ENCODE measurements around the gene LRP2BP. TPM values are rescaled to one million over a fixed set of nuclear protein-coding genes. Genes with fewer than 3 reads are reported as not detected.
A peak's percentile ranks its signal among the peaks of the same experiment; 100 is the strongest.

The LRP2BP gene
- total and polyA plus RNA-seq, 2 of the 13 experiments (the other 11 are each of a cell fraction or from before 2014, with no cell fraction given): 0.22 to 0.29 TPM

DNA sequence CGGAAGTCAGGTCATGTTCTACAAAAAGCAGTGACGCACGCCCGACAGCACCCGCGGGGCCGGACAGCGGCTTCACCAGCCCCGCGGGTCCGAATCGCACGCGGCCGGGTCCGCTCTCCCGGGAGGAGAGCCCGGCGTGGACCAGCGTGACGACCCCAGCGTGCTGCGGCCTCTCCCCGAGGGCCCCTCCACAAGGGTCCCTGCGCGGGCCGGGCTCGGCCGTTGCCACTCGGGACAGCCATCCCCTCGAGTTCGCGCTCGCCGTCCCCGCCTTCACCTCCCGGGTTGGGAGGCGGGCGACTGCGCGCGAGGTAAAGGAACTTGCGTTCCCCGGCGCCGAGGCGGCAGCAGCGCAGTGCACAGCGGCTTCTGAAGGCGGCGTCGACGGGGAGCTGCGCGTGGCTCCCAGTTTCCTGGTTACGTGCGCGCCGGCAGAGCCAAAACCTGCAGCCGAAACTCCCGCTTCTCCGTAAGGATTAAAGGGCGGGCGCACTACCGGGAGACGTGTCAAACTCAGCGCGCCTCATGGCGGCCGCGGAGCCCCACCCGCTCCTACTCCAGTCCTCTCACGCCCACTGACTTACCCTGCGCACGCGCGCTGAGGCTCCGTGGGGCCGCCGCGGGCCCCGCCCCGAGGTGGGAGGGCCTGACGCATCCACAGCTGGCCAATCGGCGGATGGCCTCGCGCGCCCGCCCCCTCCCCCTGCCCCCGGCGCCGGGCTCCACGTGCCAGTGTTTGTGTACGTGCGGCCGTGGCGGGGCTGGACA is 416 bp upstream of the LRP2BP start (continued):
- TF ChIP-seq, protein P1, sequence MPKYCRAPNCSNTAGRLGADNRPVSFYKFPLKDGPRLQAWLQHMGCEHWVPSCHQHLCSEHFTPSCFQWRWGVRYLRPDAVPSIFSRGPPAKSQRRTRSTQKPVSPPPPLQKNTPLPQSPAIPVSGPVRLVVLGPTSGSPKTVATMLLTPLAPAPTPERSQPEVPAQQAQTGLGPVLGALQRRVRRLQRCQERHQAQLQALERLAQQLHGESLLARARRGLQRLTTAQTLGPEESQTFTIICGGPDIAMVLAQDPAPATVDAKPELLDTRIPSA (CRISPR knock-in tag; IDR thresholded peaks at IDR 0.05; ENCODE audit: borderline replicate concordance): peak; percentile 52
- no peak for TF ChIP-seq ZNF24 (IDR thresholded peaks at IDR 0.05)
- no peak for TF ChIP-seq SRSF9 (IDR thresholded peaks at IDR 0.05; ENCODE audit: borderline replicate concordance, insufficient read depth, low read depth, low read length, poor library complexity, severe bottlenecking)
- TF ChIP-seq ZNF546 (CRISPR knock-in tag; conservative IDR thresholded peaks at IDR 0.05): peak; percentile 98
- no peak for TF ChIP-seq KDM4B (CRISPR knock-in tag; IDR thresholded peaks at IDR 0.05)
- TF ChIP-seq STAG1 (CRISPR knock-in tag; IDR thresholded peaks at IDR 0.05): peak; percentile 27
- no peak for TF ChIP-seq SIX1 (CRISPR knock-in tag; IDR thresholded peaks at IDR 0.05; ENCODE audit: borderline replicate concordance)
- TF ChIP-seq NFATC3 (CRISPR knock-in tag; IDR thresholded peaks at IDR 0.05): no peak
- peak; percentile 91 for TF ChIP-seq ELF4 (CRISPR knock-in tag; IDR thresholded peaks at IDR 0.05; ENCODE audit: borderline replicate concordance)
- TF ChIP-seq, protein P2, sequence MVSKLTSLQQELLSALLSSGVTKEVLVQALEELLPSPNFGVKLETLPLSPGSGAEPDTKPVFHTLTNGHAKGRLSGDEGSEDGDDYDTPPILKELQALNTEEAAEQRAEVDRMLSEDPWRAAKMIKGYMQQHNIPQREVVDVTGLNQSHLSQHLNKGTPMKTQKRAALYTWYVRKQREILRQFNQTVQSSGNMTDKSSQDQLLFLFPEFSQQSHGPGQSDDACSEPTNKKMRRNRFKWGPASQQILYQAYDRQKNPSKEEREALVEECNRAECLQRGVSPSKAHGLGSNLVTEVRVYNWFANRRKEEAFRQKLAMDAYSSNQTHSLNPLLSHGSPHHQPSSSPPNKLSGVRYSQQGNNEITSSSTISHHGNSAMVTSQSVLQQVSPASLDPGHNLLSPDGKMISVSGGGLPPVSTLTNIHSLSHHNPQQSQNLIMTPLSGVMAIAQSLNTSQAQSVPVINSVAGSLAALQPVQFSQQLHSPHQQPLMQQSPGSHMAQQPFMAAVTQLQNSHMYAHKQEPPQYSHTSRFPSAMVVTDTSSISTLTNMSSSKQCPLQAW (CRISPR knock-in tag; IDR thresholded peaks at IDR 0.05): peak; percentile 75
- peak; percentile 26; the same call in 1 of the 2 replicates for TF ChIP-seq SMAD3 (CRISPR knock-in tag; IDR thresholded peaks at IDR 0.05)
- peak; percentile 73 for TF ChIP-seq KMT2B (CRISPR knock-in tag; IDR thresholded peaks at IDR 0.05)
- TF ChIP-seq, protein P3, sequence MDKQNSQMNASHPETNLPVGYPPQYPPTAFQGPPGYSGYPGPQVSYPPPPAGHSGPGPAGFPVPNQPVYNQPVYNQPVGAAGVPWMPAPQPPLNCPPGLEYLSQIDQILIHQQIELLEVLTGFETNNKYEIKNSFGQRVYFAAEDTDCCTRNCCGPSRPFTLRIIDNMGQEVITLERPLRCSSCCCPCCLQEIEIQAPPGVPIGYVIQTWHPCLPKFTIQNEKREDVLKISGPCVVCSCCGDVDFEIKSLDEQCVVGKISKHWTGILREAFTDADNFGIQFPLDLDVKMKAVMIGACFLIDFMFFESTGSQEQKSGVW (CRISPR knock-in tag; IDR thresholded peaks at IDR 0.05; ENCODE audit: borderline replicate concordance): 0 out of 2 replicates have a peak, but pooled peaks have one; percentile 64
- TF ChIP-seq, protein P4, sequence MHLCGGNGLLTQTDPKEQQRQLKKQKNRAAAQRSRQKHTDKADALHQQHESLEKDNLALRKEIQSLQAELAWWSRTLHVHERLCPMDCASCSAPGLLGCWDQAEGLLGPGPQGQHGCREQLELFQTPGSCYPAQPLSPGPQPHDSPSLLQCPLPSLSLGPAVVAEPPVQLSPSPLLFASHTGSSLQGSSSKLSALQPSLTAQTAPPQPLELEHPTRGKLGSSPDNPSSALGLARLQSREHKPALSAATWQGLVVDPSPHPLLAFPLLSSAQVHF (CRISPR knock-in tag; IDR thresholded peaks at IDR 0.05): peak; percentile 93
- TF ChIP-seq, protein P5, sequence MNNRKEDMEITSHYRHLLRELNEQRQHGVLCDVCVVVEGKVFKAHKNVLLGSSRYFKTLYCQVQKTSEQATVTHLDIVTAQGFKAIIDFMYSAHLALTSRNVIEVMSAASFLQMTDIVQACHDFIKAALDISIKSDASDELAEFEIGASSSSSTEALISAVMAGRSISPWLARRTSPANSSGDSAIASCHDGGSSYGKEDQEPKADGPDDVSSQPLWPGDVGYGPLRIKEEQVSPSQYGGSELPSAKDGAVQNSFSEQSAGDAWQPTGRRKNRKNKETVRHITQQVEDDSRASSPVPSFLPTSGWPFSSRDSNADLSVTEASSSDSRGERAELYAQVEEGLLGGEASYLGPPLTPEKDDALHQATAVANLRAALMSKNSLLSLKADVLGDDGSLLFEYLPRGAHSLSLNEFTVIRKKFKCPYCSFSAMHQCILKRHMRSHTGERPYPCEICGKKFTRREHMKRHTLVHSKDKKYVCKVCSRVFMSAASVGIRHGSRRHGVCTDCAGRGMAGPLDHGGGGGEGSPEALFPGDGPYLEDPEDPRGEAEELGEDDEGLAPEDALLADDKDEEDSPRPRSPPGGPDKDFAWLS (CRISPR knock-in tag; IDR thresholded peaks at IDR 0.05; ENCODE audit: borderline replicate concordance): no peak
- TF ChIP-seq KDM6A (CRISPR knock-in tag; IDR thresholded peaks at IDR 0.05; ENCODE audit: low read depth): 0 out of 2 replicates have a peak, but pooled peaks have one; percentile 11
- TF ChIP-seq ZNF33A (CRISPR knock-in tag; IDR thresholded peaks at IDR 0.05; ENCODE audit: borderline replicate concordance): no peak
- TF ChIP-seq ZNF652 (CRISPR knock-in tag; IDR thresholded peaks at IDR 0.05; ENCODE audit: borderline replicate concordance, low read depth): no peak
- TF ChIP-seq MAFK (conservative IDR thresholded peaks at IDR 0.05 in 1 of 2, IDR thresholded peaks at IDR 0.05 in 1 of 2; ENCODE audit: low read length in 2 of 2): no peak
- TF ChIP-seq FLYWCH1 (CRISPR knock-in tag; IDR thresholded peaks at IDR 0.05): peak; percentile 90
- TF ChIP-seq ZKSCAN8 (CRISPR knock-in tag; IDR thresholded peaks at IDR 0.05; ENCODE audit: borderline replicate concordance): no peak; the same call in 1 of the 2 replicates
- no peak for TF ChIP-seq HNRNPH1 (optimal IDR thresholded peaks at IDR 0.05; ENCODE audit: low read depth, low read length)
- peak; percentile 94; the same call in 1 of the 2 replicates for TF ChIP-seq ARID2 (CRISPR knock-in tag; IDR thresholded peaks at IDR 0.05; ENCODE audit: borderline replicate concordance)
- TF ChIP-seq IRX3 (CRISPR knock-in tag; IDR thresholded peaks at IDR 0.05; ENCODE audit: borderline replicate concordance, low read depth): peak; percentile 95

Measured in HepG2 (cell line).